Ovary (tissue), 3 donors: ENCODE results near the gene CCDC40.

Experiments used
- CTCF ChIP-seq, 3 donors: fragments of 450-650 bp in 2 of 3; fragments of 200-600 bp in 1 of 3; IDR thresholded peaks; one replicate each; pipeline versions ENCODE4 v1.5.1 to v1.8.0; 2016 to 2022; ENCODE audit warnings: antibody characterized with exemption in 3 of 3, mild to moderate bottlenecking in 1 of 3
- EP300 ChIP-seq: sonication (generic); formaldehyde crosslinking; IDR thresholded peaks from one replicate; pipeline ENCODE4 v1.6.1; 2017; ENCODE audit warnings: antibody characterized with exemption
- POLR2A ChIP-seq: fragments of 450-650 bp; IDR thresholded peaks from one replicate; pipeline ENCODE4 v1.6.1; 2017; ENCODE audit warnings: antibody characterized with exemption, mild to moderate bottlenecking, moderate library complexity
- donor health status: DM: no; HTN: no; CAD: no.

- TF ChIP-seq CTCF (IDR thresholded peaks at IDR 0.05) (no peak), EP300 (no peak), POLR2A (no peak)
Measured at GRCh38 chr17:80007939-80008338, 28.5 kb upstream of the CCDC40 start.
